ENCODE data around the gene TPSD1.
"Not testable (repeated sequence)": the region's sequence is repeated elsewhere in the genome, so short reads cannot be mapped to it uniquely, and the experiment has no call there.

The TPSD1 gene

DNA sequence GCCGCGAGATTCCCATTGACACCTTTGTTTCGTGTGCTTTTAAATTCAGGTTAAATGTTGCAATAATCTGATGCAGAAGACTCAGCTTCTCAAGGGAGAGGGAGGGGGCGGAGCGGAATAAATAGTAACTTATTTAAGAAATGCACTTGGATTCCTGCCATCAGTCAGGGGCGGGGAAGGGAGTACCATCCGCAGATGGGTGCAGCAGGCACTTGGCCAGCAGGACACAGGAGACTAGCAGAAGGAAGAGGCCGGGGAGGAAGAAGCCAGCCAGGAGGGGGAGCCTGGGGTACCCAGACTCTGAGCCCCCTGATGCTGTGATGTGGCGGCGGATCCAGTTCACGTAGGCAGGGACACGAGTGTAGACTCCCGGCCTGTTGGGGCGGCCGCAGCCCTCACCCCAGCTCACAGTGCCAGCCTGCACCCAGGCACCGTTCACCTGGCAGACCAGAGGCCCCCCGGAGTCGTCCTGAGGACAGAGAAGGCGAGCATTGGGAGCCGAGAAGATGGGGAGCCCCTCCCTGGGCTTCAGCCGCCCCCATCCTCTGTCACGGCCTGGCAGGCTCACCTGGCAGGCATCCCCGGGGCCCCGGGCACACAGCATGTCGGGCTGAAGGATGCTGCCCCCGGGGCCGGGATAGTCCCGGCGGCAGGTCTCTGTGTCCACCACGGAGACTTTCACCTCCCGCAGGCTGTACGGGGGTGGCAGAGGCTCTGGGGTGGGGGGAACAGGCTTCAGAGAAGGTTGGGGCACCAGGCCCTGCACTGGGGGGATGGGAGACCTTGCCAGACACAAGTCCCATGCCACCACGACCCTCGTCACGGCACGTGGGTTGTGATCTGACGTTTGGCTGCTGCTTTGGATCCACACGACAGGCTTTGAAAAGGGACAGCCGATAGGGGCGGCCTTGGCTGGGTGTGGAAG, 34.0 kb upstream of the TPSD1 start:
- H3K27me3 ChIP-seq (ENCODE audit: insufficient read depth, low read length), result no peaks in the 10 kb centered on the region
- no peak overlapping the region for H2AFZ ChIP-seq (ENCODE audit: low read length, unreplicated experiment)
- H3K4me1 ChIP-seq (ENCODE audit: control insufficient read depth, insufficient read depth, low read length, unreplicated experiment), result peaks cover 7% of the 10 kb centered on the region
- H3K27ac ChIP-seq (ENCODE audit: low read depth, low read length), result no peak overlapping the region
- no peaks in the 10 kb centered on the region for H3K79me2 ChIP-seq (ENCODE audit: control insufficient read depth, insufficient read depth, low read length, unreplicated experiment)
- no peaks in the 10 kb centered on the region for H3K36me3 ChIP-seq (ENCODE audit: insufficient read depth, low read length)
- no peak overlapping the region for H3K4me3 ChIP-seq (ENCODE audit: low read depth, low read length)

DNA sequence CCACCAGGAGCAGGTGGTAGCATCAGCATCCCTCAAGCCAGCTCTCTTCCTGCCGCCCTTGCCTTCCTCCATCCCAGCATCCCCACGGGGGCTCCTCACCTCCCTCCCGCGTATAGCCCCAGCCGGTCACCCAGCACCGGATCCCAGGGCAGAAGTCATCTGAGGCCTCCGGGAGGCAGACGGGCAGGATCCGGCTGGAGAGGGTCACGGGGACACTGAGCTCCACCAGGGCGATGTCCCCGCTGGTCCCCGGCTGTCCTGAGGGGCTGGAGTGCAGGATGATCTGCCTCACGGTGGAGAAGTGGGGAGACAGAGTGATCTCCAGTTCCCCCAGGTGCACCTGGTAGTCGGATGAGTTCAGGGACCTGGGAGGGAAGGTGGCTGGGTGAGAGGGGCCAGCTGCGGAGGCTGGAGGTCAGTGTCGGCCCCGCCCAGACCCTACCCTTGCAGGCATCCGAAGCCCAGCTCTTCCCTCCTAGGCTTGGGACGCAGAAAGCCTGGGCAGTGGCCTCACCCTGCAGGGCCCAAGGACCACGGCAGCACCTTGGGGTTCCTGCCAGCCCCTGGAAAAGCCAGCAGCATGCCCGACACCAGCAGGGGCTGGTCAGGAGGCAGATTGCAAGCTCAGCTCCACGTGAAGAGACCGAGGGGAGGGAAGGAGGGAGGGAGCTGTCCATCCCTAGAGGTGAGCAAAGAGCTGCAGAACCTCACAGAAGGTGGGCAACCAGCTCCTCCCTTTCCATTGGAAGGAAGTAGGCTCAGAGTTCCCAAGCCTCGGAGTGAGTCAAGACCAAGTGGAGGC, 33.1 kb upstream of the TPSD1 start:
- Histone ChIP-seq H3K4me1 (ENCODE audit: control insufficient read depth, insufficient read depth, low read length, unreplicated experiment) (peaks cover 7% of the 10 kb centered on the region), H3K36me3 (ENCODE audit: insufficient read depth, low read length) (no peaks in the 10 kb centered on the region), H2AFZ (ENCODE audit: low read length, unreplicated experiment) (no peak overlapping the region), H3K27me3 (ENCODE audit: insufficient read depth, low read length) (no peaks in the 10 kb centered on the region), H3K79me2 (ENCODE audit: control insufficient read depth, insufficient read depth, low read length, unreplicated experiment) (no peaks in the 10 kb centered on the region), H3K27ac (ENCODE audit: low read depth, low read length) (no peak overlapping the region), H3K4me3 (ENCODE audit: low read depth, low read length) (no peak overlapping the region)

DNA sequence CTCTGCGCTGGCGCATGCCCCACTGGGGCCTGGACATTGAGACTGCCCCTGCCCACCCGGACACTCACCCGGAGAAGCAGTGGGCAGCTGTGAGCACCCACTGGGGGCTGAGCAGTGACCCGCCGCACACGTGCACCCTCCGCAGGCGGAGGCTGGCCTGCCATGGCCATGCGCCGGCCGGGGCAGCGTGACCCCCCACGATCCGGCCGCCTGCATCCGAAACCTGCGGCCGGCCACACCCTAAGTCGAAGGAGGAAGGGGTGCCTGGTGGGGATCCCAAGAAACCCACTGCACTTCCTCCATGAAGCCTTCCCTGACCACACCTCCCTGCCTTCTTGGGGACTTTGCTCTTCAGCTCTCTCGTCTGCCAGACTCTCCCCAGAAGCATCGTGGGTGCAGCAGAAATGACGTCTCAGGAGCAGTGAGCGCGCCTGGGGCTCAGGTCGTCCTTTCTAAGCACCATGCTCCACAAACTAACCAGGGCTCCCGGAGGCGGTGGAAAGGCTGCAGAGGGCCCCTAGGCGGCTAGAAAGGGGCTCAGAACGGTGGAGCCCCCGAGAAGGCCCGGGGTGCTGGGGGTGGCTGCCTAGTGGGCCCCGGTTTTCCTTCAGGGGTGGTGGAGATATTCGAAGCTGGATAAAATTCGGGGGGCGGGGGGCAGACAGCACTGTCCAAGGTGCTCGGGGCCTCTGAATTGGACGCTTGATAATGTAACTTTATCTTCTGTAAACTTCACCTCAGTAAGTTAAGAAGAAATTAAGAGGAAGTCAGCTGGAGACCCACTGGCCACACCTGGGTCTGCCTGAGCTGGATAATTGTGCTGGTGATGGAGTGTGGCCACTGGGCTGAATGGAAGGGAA, 32.3 kb upstream of the TPSD1 start:
- no peak overlapping the region for H2AFZ ChIP-seq (ENCODE audit: low read length, unreplicated experiment)
- H3K36me3 ChIP-seq (ENCODE audit: insufficient read depth, low read length), result no peaks in the 10 kb centered on the region
- no peak overlapping the region for H3K4me3 ChIP-seq (ENCODE audit: low read depth, low read length)
- H3K27ac ChIP-seq (ENCODE audit: low read depth, low read length), result no peak overlapping the region
- no peaks in the 10 kb centered on the region for H3K79me2 ChIP-seq (ENCODE audit: control insufficient read depth, insufficient read depth, low read length, unreplicated experiment)
- peaks cover 7% of the 10 kb centered on the region for H3K4me1 ChIP-seq (ENCODE audit: control insufficient read depth, insufficient read depth, low read length, unreplicated experiment)
- H3K27me3 ChIP-seq (ENCODE audit: insufficient read depth, low read length), result no peaks in the 10 kb centered on the region

DNA sequence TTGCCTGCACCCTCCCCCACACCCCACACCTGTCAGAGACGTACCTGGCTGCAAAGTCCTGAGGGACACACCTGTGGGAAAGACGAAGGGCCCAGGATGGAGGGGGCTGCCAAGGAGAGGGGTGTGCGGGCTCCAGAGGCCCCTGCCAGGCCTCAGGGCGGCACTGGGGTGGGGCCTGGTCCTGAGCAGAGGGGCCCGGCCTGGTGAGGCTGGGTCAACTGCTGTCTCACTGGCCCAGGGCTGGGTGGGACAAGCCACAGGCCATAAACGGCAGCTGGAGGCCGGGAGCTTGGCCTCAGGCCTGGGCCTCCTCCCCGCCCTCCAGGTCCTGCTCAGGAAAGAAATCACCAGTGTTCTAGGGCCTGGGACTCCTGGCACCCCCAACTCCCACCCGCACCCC, 31.3 kb upstream of the TPSD1 start:
- Histone ChIP-seq H3K4me1 (ENCODE audit: control insufficient read depth, insufficient read depth, low read length, unreplicated experiment) (peaks cover 7% of the 10 kb centered on the region), H3K79me2 (ENCODE audit: control insufficient read depth, insufficient read depth, low read length, unreplicated experiment) (no peaks in the 10 kb centered on the region), H3K27me3 (ENCODE audit: insufficient read depth, low read length) (no peaks in the 10 kb centered on the region), H2AFZ (ENCODE audit: low read length, unreplicated experiment) (no peak overlapping the region), H3K36me3 (ENCODE audit: insufficient read depth, low read length) (no peaks in the 10 kb centered on the region), H3K4me3 (ENCODE audit: low read depth, low read length) (no peak overlapping the region), H3K27ac (ENCODE audit: low read depth, low read length) (no peak overlapping the region)

- Histone ChIP-seq H2AFZ (ENCODE audit: low read length, unreplicated experiment) (peak within 1 kb of the TSS; percentile 23), H3K27ac (ENCODE audit: low read depth, low read length) (no peak within 1 kb of the TSS), H3K4me3 (ENCODE audit: low read depth, low read length) (no peak within 1 kb of the TSS), H3K79me2 (ENCODE audit: control insufficient read depth, insufficient read depth, low read length, unreplicated experiment) (no peaks in the 10 kb centered on the region), H3K36me3 (ENCODE audit: insufficient read depth, low read length) (no peaks in the 10 kb centered on the region), H3K4me1 (ENCODE audit: control insufficient read depth, insufficient read depth, low read length, unreplicated experiment) (peaks cover 7% of the 10 kb centered on the region), H3K27me3 (ENCODE audit: insufficient read depth, low read length) (no peaks in the 10 kb centered on the region)
Measured at GRCh38 chr16:1225051-1225451, 30.8 kb upstream of the TPSD1 start, which contains the start of gene TPSG1. Gene TPSG1, minus strand, starts transcription at chr16:1225268. Its CDS starts 16 bp downstream, at chr16:1225252.

GRCh38 chr16:1225728-1226311, 30.0 kb upstream of the TPSD1 start:
- H2AFZ ChIP-seq (ENCODE audit: low read length, unreplicated experiment), result peak overlapping the region; percentile 23
- H3K27ac ChIP-seq (ENCODE audit: low read depth, low read length); H3K36me3 ChIP-seq (ENCODE audit: insufficient read depth, low read length); H3K27me3 ChIP-seq (ENCODE audit: insufficient read depth, low read length); H3K4me3 ChIP-seq (ENCODE audit: low read depth, low read length); H3K4me1 ChIP-seq (ENCODE audit: control insufficient read depth, insufficient read depth, low read length, unreplicated experiment); H3K79me2 ChIP-seq (ENCODE audit: control insufficient read depth, insufficient read depth, low read length, unreplicated experiment): not testable (repeated sequence)

- not testable (repeated sequence) for H2AFZ ChIP-seq (ENCODE audit: low read length, unreplicated experiment); H3K4me1 ChIP-seq (ENCODE audit: control insufficient read depth, insufficient read depth, low read length, unreplicated experiment); H3K27ac ChIP-seq (ENCODE audit: low read depth, low read length); H3K36me3 ChIP-seq (ENCODE audit: insufficient read depth, low read length); H3K27me3 ChIP-seq (ENCODE audit: insufficient read depth, low read length); H3K4me3 ChIP-seq (ENCODE audit: low read depth, low read length); H3K79me2 ChIP-seq (ENCODE audit: control insufficient read depth, insufficient read depth, low read length, unreplicated experiment)
Measured at GRCh38 chr16:1226692-1227091, 29.2 kb upstream of the TPSD1 start.

DNA sequence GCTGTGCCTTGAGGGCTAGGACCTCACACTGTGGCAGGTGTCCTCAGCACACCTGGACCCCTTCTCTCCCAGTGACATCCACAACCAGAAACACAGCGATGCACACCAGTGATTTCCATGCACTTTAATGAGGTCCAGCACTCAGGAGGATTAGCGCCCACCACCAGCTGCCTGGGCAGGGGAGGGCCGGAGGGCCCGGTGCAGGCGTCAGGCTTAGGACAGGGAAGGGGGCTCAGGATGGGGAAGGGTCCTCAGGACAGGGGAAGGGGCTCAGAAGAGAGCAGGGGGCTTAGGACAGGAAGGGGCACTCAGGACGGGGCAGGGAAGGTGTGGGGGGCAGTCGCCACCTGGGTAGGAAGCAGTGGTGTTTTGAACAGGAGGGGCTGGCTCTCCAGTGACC, 27.6 kb upstream of the TPSD1 start:
- H3K79me2 ChIP-seq (ENCODE audit: control insufficient read depth, insufficient read depth, low read length, unreplicated experiment); H3K27ac ChIP-seq (ENCODE audit: low read depth, low read length); H3K4me1 ChIP-seq (ENCODE audit: control insufficient read depth, insufficient read depth, low read length, unreplicated experiment); H2AFZ ChIP-seq (ENCODE audit: low read length, unreplicated experiment); H3K27me3 ChIP-seq (ENCODE audit: insufficient read depth, low read length); H3K4me3 ChIP-seq (ENCODE audit: low read depth, low read length); H3K36me3 ChIP-seq (ENCODE audit: insufficient read depth, low read length): not testable (repeated sequence)

GRCh38 chr16:1229476-1229875, 26.4 kb upstream of the TPSD1 start:
- H3K36me3 ChIP-seq (ENCODE audit: insufficient read depth, low read length); H3K79me2 ChIP-seq (ENCODE audit: control insufficient read depth, insufficient read depth, low read length, unreplicated experiment); H3K27ac ChIP-seq (ENCODE audit: low read depth, low read length): not testable (repeated sequence)

DNA sequence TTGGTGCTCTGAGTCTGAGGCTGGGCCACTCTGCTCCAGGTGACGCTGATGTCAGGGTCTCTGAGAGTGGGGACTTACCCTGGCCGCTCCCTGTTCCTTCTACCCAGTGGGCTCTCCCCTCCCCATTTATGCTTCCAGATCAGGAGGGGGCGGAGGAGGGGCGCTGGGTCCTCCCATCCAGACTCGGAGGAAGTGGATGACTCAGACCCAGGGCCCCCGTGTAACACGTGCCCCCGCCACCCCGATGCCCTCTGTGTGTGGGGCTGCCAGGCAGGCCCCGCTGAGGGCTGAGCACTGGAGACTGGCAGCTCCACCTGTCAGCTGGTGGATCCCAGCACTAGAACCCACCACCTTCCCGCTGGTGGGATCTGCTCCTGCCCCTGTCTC, 25.8 kb upstream of the TPSD1 start, which contains the start of gene TPSB2:
Gene TPSB2 (minus strand): TSS at position 101 of the 387 bp plus-strand sequence. CDS start 233 bp downstream, outside the sequence.
- not testable (repeated sequence) for H3K79me2 ChIP-seq (ENCODE audit: control insufficient read depth, insufficient read depth, low read length, unreplicated experiment); H3K27ac ChIP-seq (ENCODE audit: low read depth, low read length); H3K36me3 ChIP-seq (ENCODE audit: insufficient read depth, low read length); H3K4me1 ChIP-seq (ENCODE audit: control insufficient read depth, insufficient read depth, low read length, unreplicated experiment); H3K27me3 ChIP-seq (ENCODE audit: insufficient read depth, low read length); H3K4me3 ChIP-seq (ENCODE audit: low read depth, low read length); H2AFZ ChIP-seq (ENCODE audit: low read length, unreplicated experiment)

More at GRCh38 chr16:1229476-1229875, 26.4 kb upstream of the TPSD1 start:
- not testable (repeated sequence) for H2AFZ ChIP-seq (ENCODE audit: low read length, unreplicated experiment); H3K4me1 ChIP-seq (ENCODE audit: control insufficient read depth, insufficient read depth, low read length, unreplicated experiment); H3K4me3 ChIP-seq (ENCODE audit: low read depth, low read length); H3K27me3 ChIP-seq (ENCODE audit: insufficient read depth, low read length)

All from ACC112 (cell line).